Stimulated activated naive CD8-positive, alpha-beta T cell treated with anti-CD3 and anti-CD28 coated beads, Interleukin-15, Interleukin-2, amounts not matched to agents 100 ng/mL and 50 ng/mL, for 24 hours (primary cell): ENCODE measurements around the gene EP400.

Experiments used
- H3K27ac Mint-ChIP-seq: one replicate; pipeline ENCODE4 v1.8.0; 2021; ENCODE audit warnings: mild to moderate bottlenecking, mixed read lengths
- H3K27me3 Mint-ChIP-seq: one replicate; pipeline ENCODE4 v1.8.0; 2021; ENCODE audit warnings: mixed read lengths
- H3K36me3 Mint-ChIP-seq: one replicate; pipeline ENCODE4 v1.8.0; 2021; ENCODE audit warnings: low read depth, mixed read lengths
- H3K4me1 Mint-ChIP-seq: one replicate; pipeline ENCODE4 v1.8.0; 2021; ENCODE audit warnings: low read depth, mixed read lengths
- H3K4me3 Mint-ChIP-seq: one replicate; pipeline ENCODE4 v1.8.0; 2021; ENCODE audit warnings: mild to moderate bottlenecking, mixed read lengths
- H3K9me3 Mint-ChIP-seq: one replicate; pipeline ENCODE4 v1.8.0; 2021; ENCODE audit warnings: mixed read lengths

The EP400 gene

DNA sequence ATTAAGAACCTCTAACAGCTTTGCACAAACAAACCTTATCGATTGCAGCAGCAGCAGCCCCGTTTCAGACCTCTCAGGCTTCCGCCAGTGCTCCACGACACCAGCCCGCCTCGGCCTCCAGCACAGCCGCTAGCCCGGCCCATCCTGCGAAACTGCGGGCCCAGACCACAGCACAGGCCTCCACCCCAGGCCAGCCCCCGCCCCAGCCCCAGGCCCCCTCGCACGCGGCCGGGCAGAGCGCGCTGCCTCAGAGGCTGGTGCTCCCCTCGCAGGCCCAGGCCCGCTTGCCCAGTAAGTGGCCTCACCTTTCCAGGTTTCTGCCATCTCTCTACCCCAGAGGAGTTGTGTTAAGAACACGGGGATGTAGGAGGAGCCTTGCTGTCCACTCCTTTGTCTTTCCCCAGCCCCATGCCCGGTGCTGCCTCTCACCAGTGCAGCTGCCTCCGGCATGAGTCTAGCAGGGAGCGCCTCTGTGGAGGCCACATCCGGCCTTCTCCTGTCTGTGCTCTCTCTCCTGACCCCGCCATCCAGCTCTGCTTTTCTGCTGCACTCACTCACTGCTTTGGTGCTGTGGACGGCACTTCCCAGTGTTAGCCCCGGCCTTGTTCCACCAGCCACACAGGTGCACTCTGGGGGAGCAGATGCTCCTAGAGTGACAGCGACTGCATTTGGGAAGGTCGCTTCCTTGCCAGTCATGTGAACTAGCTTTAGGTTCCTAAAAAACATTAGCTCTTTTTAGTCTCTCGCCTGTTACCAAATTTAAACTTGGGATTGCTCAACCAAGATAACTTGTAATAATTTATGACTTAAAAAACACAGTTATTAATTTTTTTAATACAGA is 71.5 kb downstream of the EP400 start:
- no peaks in the 10 kb centered on the region for H3K4me1 Mint-ChIP-seq
- no peak overlapping the region for H3K4me3 Mint-ChIP-seq
- no peaks in the 10 kb centered on the region for H3K27me3 Mint-ChIP-seq
- H3K36me3 Mint-ChIP-seq = peaks cover 80% of the 10 kb centered on the region
- no peaks in the 10 kb centered on the region for H3K9me3 Mint-ChIP-seq
- H3K27ac Mint-ChIP-seq = no peak overlapping the region

GRCh38 chr12:132021965-132022364 is 72.2 kb downstream of the EP400 start:
- Mint-ChIP-seq H3K36me3 (peaks cover 82% of the 10 kb centered on the region), H3K27me3 (no peaks in the 10 kb centered on the region), H3K27ac (no peak overlapping the region), H3K4me1 (no peaks in the 10 kb centered on the region), H3K4me3 (no peak overlapping the region), H3K9me3 (no peaks in the 10 kb centered on the region)

- Mint-ChIP-seq H3K27me3 (no peaks in the 10 kb centered on the region), H3K9me3 (no peaks in the 10 kb centered on the region), H3K27ac (no peak overlapping the region), H3K4me3 (no peak overlapping the region), H3K36me3 (peaks cover 75% of the 10 kb centered on the region), H3K4me1 (no peaks in the 10 kb centered on the region)
These were observed 73.9 kb downstream of the EP400 start for GRCh38 chr12:132023658-132024057.

DNA sequence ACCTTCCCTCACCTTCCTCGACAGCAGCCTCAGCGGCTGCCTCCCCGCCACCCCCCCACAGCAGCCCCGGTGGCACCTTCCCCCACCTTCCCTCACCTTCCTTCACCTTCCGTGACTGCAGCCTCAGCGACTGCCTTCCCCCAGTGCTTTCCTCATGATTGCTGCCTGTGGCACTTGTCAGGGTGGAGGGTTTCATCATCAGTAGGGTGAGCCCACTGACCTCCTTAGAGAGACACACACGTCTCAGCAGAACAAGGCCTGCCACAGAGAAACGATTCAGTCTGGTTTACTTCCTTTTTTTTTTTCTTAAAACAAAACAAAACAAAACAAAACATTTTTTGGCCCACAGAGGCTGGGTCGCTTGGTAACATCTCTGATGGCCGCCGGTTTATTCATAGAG is 75.0 kb downstream of the EP400 start:
- H3K4me1 Mint-ChIP-seq = no peaks in the 10 kb centered on the region
- peaks cover 73% of the 10 kb centered on the region for H3K36me3 Mint-ChIP-seq
- no peak overlapping the region for H3K27ac Mint-ChIP-seq
- H3K4me3 Mint-ChIP-seq = no peak overlapping the region
- no peaks in the 10 kb centered on the region for H3K27me3 Mint-ChIP-seq
- H3K9me3 Mint-ChIP-seq = no peaks in the 10 kb centered on the region

DNA sequence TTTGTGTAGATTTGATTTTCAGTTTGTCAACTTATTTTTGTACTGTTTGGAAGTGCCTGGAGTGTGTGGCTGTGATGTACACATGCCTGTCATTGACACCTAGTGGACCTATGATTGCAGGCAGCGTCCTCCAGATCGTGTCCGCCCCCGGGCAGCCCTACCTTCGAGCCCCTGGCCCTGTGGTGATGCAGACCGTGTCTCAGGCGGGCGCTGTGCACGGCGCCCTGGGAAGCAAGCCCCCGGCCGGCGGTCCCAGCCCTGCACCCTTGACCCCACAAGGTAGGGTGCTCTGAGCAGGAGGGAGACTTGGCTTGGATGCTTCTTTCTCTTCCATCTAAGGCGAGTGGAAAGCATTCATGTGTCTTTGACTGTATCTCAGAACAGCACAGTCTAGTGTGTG is 75.8 kb downstream of the EP400 start:
- Mint-ChIP-seq H3K4me3 (no peak overlapping the region), H3K27me3 (no peaks in the 10 kb centered on the region), H3K9me3 (no peaks in the 10 kb centered on the region), H3K4me1 (no peaks in the 10 kb centered on the region), H3K36me3 (peaks cover 73% of the 10 kb centered on the region), H3K27ac (no peak overlapping the region)

DNA sequence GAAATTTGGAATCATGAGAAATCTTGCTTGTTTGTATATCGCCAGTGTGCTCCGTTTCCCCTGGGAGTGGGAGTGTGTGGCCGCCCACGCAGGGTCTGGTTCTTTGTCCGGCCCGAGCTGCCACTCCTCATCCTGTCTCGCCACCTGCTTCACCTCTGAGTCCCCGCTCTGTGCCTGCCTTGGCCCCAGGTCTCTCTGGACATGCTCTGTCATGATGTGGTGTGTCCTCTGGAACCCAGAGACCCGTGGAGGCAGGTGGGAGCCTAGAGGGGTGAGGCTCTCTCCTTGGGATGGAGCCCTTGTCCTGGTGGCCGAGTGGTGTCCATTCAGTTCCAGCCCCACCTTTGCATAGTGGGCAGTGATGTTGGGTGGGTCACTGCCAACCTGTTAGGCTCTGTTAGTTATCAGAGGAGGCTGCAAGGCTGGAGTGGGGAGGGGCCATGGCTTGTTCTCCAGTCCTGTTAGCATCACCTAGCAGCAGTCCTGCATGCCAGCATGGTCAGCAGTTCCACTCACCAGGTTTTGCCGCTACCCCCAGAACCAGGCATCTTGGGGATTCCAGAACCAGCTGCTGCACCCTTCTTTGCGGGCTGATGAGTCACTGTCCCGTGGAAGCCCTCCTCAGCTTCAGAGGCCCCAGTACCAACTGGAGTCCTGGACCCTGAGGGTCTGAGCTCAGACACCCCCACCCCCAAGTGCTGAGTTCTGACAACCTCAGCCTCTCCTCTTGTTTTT is 76.5 kb downstream of the EP400 start:
- peaks cover 77% of the 10 kb centered on the region for H3K36me3 Mint-ChIP-seq
- H3K9me3 Mint-ChIP-seq = no peaks in the 10 kb centered on the region
- no peak overlapping the region for H3K27ac Mint-ChIP-seq
- no peaks in the 10 kb centered on the region for H3K27me3 Mint-ChIP-seq
- no peak overlapping the region for H3K4me3 Mint-ChIP-seq
- H3K4me1 Mint-ChIP-seq = no peaks in the 10 kb centered on the region

- Mint-ChIP-seq H3K4me1 (no peaks in the 10 kb centered on the region), H3K27me3 (no peaks in the 10 kb centered on the region), H3K27ac (no peak overlapping the region), H3K36me3 (peaks cover 73% of the 10 kb centered on the region), H3K4me3 (no peak overlapping the region), H3K9me3 (no peaks in the 10 kb centered on the region)
These were observed 77.2 kb downstream of the EP400 start for GRCh38 chr12:132026796-132027500.

DNA sequence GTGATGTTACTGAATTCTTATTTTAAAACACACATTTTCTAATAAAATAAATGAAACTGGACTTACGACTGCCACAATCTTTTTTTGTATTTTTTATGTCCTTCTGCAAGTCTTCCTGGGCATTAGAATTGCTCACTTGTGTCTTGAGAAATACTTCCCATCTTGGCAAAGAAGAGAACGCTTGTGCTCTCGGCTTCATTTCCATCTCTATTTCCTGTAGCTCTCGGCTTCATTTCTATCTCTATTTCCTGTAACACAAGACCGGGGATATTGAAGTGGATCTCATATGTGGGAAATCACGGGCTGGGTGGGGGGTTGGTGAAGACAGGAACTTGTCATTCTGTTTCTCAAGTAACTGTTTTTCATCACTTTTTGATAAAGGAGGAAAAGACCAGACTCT is 77.9 kb downstream of the EP400 start:
- H3K4me3 Mint-ChIP-seq = no peak overlapping the region
- no peak overlapping the region for H3K27ac Mint-ChIP-seq
- no peaks in the 10 kb centered on the region for H3K4me1 Mint-ChIP-seq
- H3K36me3 Mint-ChIP-seq = peaks cover 71% of the 10 kb centered on the region
- no peaks in the 10 kb centered on the region for H3K27me3 Mint-ChIP-seq
- no peaks in the 10 kb centered on the region for H3K9me3 Mint-ChIP-seq

DNA sequence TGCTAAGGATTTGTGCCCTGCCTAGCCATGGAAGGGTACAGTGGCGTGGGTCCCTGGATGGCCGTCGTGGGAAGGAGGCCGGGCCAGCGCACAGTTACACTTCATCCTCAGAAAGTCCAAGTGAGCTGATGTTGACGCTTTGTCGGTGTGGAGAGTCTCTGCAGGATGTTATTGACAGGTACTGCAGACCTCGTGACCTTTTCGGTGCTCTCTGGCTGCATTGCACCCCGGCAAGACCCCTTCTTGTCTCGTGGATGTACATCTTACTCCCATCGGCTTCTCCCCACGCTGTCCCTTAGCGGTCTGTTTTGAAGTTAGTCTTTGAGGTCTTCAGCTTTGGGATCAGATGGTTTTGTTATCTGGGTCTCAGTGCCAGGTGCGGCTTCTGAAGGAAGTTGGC is 78.4 kb downstream of the EP400 start:
- Mint-ChIP-seq H3K4me1 (no peaks in the 10 kb centered on the region), H3K4me3 (no peak overlapping the region), H3K27ac (no peak overlapping the region), H3K36me3 (peaks cover 71% of the 10 kb centered on the region), H3K9me3 (no peaks in the 10 kb centered on the region), H3K27me3 (no peaks in the 10 kb centered on the region)

- H3K9me3 Mint-ChIP-seq = no peaks in the 10 kb centered on the region
- no peaks in the 10 kb centered on the region for H3K4me1 Mint-ChIP-seq
- H3K27me3 Mint-ChIP-seq = no peaks in the 10 kb centered on the region
- H3K27ac Mint-ChIP-seq = no peak overlapping the region
- H3K4me3 Mint-ChIP-seq = no peak overlapping the region
- peaks cover 74% of the 10 kb centered on the region for H3K36me3 Mint-ChIP-seq
These were observed 80.0 kb downstream of the EP400 start for GRCh38 chr12:132029503-132030300.

- H3K36me3 Mint-ChIP-seq = peaks cover 74% of the 10 kb centered on the region
- no peaks in the 10 kb centered on the region for H3K27me3 Mint-ChIP-seq
- no peak overlapping the region for H3K27ac Mint-ChIP-seq
- H3K9me3 Mint-ChIP-seq = no peaks in the 10 kb centered on the region
- H3K4me1 Mint-ChIP-seq = no peaks in the 10 kb centered on the region
- H3K4me3 Mint-ChIP-seq = no peak overlapping the region
These were observed 80.8 kb downstream of the EP400 start for GRCh38 chr12:132030367-132031038.

- Mint-ChIP-seq H3K27me3 (no peaks in the 10 kb centered on the region), H3K36me3 (peaks cover 81% of the 10 kb centered on the region), H3K4me3 (no peak overlapping the region), H3K4me1 (no peaks in the 10 kb centered on the region), H3K27ac (no peak overlapping the region), H3K9me3 (no peaks in the 10 kb centered on the region)
These were observed 83.9 kb downstream of the EP400 start for GRCh38 chr12:132033627-132034026.

DNA sequence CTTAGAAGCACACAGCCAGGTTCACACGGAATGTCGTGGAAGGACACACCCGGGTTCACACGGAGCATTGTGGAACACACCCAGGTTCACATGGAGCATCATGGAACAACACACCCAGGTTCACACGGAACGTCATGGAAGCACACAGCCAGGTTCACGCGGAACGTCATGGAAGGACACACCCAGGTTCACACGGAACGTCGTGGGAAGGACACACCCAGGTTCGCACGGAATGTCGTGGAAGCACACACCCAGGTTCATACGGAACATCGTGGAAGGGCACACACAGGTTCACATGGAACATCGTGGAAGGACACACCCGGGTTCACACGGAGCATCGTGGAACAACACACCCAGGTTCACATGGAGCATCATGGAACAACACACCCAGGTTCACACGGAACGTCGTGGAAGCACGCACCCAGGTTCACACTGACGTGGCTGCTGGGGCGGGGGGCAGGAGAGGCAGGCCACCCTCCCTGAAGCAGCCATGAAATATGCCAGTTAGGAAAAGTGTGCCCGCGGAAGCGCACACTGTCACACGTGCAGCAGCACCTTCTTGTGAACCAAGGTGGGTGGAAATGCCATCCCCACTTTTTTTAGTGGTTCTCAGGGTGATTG is 86.4 kb downstream of the EP400 start:
- Mint-ChIP-seq H3K9me3 (no peaks in the 10 kb centered on the region), H3K4me1 (no peaks in the 10 kb centered on the region), H3K36me3 (peaks cover 83% of the 10 kb centered on the region), H3K27ac (no peak overlapping the region), H3K27me3 (no peaks in the 10 kb centered on the region), H3K4me3 (no peak overlapping the region)
